Left colon (tissue), 2 donors: ENCODE measurements around the gene NAALADL2. TPM values are rescaled to one million over a fixed set of nuclear protein-coding genes. Genes with fewer than 3 reads are reported as not detected.
"Not testable (repeated sequence)": the region's sequence is repeated elsewhere in the genome, so short reads cannot be mapped to it uniquely, and the experiment has no call there.

Source experiments
- ATAC-seq: fragments of 200-7000 bp; cut with Tn5 transposase; one replicate; pipeline ENCODE4 v1.9.1; 2020; ENCODE audit warnings: mild to moderate bottlenecking, moderate library complexity
- DNase-seq, 2 donors: peaks; one replicate each; pipeline ENCODE4 v3.0.0-alpha.2; 2020
- intact Hi-C, 2 donors: fragments of 100-400 bp; cut with DNase I in 1 of 2; cut with micrococcal nuclease in 1 of 2; formaldehyde crosslinking; loops; one replicate each; pipeline versions ENCODE4 v1.11.2 to v1.14.0; 2022; cut with DNase I, micrococcal nuclease
- total RNA-seq, 2 donors: library from RNA; stranded (reverse); fragmentation: NEBNext Ultra II Directional; extraction: Animal tissue kit (Norgen Biotek cat#: 25700); gene quantifications; one replicate each; pipeline ENCODE4 v1.2.1, GENCODE V29; 2021
- donor health status: DM: no; HTN: no; CAD: no.
- donor health status: DM: yes; HTN: yes; CAD: no.

Gene NAALADL2
- total RNA-seq, 2 donors from 2014 or later, result 20.7 to 21.1 TPM

DNA sequence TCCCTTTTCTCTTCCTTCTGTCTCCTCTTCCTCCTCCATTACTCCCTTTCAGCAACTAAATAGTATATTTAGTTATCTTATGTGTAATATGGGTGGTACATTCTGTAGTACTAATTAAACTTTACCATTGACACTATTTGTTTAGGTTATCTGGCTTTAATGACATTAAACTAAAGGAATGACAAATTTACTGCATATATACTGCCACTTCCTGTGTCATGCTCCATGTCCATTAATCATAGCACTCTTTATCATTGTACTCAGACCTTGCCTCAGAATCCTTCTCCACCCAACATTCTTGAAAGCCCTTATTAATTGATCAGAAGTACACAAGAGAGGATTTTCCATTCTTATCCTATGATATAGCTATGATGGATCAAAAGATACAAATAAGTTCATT lies 244.2 kb downstream of the NAALADL2 start:
- intact Hi-C loops, result no loop called here
- ATAC-seq (no peak), DNase-seq (no peak)

DNA sequence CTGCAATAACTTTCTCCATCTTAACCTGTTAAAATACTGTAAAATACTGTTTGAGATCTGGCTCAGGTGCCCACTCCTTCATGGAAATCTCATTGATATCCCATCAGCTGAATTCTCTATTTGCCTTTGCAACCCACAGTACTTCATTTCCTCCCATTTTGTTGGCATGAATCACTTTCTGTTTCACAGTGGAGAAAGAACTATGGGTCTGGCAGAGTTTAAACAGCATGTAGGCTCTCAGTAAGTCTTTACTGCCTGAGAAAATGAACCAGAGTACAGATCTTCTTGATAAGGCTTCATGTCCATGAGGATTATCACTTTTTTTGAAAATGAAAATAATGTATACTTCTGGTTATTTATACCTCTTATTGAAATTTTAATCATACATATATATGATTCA lies 245.9 kb downstream of the NAALADL2 start:
- ATAC-seq, result no peak

DNA sequence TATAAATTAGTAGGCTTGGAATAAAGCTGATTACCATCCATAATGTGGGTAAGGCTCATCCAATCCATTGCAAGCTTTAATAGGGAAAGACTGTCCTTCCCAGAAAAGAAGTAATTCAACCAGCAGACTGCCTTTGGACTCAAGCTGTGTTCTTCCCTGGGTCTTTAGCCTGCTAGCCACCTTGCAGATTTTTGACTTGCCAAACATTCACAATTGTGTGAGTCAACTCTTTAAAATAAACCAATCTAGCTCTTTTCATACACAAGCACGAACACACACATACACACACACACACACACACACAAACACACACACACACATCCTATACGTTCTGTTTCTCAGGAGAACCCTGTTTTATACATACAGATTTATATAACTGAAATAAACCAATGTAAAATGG lies 248.1 kb downstream of the NAALADL2 start:
- DNase-seq (no peak), ATAC-seq (no peak)
- intact Hi-C loops, result no loop called here

More for the DNA sequence above, 245.9 kb downstream of the NAALADL2 start:
- DNase-seq, result no peak
- intact Hi-C loops, result no loop called here

DNA sequence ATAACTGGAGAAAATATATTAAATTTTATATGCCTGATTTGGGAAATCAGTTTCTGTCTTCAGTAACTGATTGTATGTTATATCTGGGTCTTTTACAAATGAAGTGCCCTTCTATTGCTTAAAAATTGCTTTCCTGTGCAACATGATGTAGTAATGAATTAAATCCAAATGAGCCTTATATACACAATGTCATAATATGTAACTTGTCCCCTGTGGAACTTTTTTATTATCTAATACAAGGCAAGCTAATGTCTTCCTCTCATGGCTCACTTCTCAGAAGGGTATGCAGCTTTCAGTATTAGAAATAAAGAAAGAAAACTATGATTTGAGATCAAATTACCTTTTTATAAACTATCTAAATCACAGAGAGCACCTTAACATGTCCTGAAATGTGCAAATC lies 248.9 kb downstream of the NAALADL2 start:
- ATAC-seq, result no peak
- intact Hi-C loops, result no loop called here
- no peak for DNase-seq

DNA sequence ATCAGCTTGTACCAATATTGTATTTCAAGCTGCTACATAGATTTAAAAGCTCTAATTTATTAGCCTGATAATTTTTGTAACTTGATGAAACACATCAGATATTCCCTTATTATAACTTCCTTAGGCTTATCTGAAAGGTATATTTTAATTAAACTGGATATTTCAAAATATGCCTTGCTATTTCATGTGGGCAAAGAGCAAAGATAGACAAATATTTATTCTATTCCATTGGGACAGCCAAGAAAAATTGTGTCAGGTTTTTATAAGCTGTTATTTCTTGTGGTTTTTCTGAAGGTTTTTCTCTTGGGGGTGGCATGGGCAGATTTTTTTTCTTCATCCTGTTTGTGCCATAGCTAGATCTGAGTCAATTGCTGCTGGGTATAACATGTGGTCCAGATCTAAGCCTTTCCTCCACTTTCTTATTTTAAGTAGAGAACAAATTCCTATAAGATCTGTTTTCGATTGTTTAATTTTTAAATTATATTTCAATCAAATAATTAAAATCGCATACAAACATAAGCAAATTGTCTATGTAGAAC lies 249.5 kb downstream of the NAALADL2 start:
- intact Hi-C loops, result no loop called here
- DNase-seq, result no peak
- ATAC-seq, result no peak

DNA sequence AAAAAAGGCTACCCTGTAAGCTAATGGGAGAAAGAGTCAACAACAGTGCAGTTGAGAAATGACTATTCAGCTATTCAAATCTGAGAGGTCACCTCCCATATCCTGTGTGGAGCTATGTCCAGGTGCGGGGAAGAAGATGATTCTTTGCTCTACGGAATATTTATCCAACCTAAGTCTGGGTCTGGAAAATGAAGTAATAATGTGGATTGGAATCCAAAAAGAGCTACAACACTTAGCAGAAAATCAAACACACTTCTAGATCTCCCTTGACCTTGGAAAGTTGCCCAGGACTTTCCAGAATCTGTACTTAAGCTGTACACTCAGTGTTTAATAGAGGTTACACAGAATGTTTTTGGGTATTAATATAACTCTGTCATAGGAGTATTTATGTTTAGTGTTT lies 251.9 kb downstream of the NAALADL2 start:
- ATAC-seq (no peak), DNase-seq (no peak)
- intact Hi-C loops, result no loop called here

DNA sequence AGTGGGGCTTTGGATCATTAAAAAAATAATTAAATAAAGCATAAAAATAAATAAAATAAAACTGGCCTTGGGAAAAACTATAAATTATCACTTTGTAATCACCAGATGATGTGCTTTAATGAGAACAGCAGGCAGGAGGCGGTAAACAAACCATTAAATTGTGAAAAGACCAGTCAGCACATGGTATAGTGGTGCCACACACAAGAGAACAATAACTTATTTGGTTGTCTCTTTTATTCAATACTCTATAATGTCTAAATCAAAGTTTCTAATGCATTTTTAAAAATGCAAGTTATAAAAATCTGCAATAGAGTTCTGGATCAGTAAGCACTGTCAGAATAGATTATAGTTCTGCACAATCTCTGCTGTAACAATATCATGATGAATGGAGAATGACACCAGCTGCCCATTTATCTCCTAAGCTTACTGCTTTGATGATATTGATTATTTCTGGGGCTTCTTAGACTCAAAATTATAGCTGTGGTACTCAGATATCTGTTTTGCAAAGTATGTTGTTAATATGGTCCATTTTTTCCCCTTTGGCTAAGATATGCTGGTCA lies 259.3 kb downstream of the NAALADL2 start:
- intact Hi-C loops, result no loop called here
- no peak for ATAC-seq
- no peak for DNase-seq

DNA sequence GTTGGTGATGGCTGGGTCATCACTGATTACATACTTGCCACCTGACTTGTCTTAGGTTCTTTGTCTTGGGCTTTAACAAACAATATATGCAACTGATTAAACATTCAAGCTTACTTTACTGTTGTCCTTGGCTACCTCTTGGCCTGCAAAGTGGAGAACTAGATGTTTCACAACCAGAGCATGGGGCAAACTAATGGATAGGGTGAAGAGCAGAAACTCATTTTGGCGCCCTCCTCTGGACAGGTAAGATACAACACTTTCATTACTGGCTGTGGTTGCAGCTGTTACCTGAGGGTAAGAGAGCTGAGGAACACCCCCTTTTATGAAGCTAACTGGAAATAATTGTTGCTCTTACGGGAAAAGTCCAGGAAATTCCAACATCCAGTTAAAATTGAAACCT lies 262.1 kb downstream of the NAALADL2 start:
- ATAC-seq, result peak; percentile 64
- DNase-seq, result peak in 1 of 2 donors; percentile 4
- intact Hi-C loops, result no loop called here

DNA sequence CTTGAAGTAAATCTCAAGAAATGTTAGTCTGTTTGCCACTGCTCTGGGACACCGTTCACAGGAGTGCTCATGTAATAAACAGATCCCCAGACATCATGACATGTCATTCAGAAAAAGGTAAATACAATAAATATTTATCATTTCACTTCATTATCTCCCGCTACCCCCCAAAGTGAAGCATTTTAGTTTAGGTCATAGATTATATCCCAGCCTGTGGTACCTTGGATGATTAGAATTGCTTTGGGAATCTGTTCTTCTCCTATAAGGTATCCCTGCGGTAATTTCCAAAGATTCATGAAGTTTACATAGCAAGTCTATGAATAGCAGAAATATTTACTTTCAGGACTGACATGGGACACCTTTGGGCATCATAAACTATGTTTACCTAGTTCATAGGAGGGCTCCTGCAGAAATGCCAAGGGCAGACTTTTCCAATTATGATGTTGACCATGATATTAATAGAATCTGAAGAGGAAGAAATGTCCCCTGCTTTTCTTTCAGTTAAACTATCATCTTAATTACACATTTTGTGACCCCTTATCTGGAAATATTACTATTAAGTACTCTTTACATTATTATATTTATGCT lies 268.0 kb downstream of the NAALADL2 start:
- DNase-seq, result no peak
- no peak for ATAC-seq
- intact Hi-C loops, result no loop called here

DNA sequence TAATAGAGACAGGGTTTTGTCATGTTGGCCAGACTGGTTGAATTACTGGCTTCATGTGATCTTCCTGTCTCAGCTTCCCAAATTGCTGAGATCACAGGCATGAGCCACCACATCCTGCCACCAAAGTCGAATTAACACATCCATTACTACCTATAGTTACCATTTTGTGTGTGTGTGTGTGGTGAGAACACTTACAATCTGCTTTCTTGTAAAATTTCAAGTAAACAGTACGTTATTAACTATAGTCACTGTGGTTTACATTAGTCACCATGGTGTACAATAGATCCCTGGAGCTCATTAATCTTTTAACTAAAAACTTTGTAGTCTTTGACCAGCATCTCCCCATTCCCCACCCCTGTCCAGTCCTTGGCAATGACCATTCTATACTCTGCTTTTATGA lies 270.0 kb downstream of the NAALADL2 start:
- no peak for ATAC-seq
- intact Hi-C loops, result no loop called here

DNA sequence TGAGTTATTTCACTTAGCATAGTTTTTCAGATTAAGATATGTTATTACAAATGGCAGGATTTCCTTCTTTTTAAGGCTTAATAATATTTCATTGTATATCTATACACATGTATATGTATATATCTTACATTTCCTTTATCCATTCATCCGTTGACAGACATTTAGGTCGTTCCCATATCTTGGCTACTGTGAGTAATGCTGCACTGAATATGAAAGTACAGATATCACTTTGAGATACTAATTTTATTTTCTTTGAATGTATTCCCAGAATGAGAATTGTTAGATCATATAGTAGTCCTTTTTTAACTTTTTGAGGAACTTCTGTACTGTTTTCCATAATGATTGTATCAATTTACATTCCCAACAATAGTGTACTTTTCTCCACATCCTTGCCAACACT lies 270.4 kb downstream of the NAALADL2 start:
- intact Hi-C loops, result no loop called here
- ATAC-seq, result no peak
- no peak for DNase-seq

More for the DNA sequence above, 270.0 kb downstream of the NAALADL2 start:
- DNase-seq, result no peak

DNA sequence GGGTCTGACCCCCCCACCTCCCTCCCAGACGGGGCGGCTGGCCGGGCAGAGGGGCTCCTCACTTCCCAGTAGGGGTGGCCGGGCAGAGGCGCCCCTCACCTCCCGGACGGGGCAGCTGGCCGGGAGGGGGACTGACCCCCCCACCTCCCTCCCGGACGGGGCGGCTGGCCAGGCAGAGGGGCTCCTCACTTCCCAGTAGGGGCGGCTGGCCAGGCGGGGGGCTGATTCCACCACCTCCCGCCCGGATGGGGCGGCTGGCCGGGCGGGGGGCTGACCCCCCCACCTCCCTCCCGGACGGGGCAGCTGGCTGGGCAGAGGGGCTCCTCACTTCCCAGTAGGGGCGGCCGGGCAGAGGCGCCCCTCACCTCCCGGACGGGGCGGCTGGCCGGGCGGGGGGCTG lies 272.7 kb downstream of the NAALADL2 start:
- intact Hi-C loops, ATAC-seq, DNase-seq: not testable (repeated sequence)

DNA sequence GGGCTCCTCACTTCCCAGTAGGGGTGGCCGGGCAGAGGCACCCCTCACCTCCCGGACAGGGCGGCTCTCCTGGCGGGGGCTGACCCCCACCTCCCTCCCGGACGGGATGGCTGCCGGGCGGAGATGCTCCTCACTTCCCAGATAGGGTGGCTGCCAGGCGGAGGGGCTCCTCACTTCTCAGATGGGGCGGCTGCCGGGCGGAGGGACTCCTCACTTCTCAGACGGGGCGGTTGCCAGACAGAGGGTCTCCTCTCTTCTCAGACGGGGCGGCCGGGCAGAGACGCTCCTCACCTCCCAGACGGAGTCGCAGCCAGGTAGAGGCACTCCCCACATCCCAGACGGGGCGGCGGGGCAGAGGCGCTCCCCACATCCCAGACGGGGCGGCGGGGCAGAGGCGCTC lies 273.6 kb downstream of the NAALADL2 start:
- ATAC-seq, DNase-seq, intact Hi-C loops: not testable (repeated sequence)

DNA sequence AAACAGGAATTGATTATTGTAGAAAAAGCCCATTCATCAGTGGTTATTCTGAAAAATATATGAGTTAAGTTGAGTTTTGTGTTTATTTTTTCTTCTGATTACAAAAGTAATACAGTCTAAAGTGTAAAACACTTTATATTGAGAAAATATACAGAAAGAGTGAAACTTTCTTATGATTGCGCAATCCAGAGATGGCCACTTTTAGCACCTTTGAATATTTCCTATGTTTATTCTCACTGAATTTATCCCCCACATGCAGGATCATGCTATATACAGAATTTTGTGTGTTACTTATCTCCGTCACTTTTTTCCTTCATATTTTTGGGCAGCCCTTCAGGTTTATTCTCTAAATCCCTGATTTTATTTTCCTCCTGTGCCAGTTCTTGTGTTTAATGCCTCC lies 285.2 kb downstream of the NAALADL2 start:
- intact Hi-C loops, result no loop called here
- ATAC-seq (no peak), DNase-seq (no peak)

DNA sequence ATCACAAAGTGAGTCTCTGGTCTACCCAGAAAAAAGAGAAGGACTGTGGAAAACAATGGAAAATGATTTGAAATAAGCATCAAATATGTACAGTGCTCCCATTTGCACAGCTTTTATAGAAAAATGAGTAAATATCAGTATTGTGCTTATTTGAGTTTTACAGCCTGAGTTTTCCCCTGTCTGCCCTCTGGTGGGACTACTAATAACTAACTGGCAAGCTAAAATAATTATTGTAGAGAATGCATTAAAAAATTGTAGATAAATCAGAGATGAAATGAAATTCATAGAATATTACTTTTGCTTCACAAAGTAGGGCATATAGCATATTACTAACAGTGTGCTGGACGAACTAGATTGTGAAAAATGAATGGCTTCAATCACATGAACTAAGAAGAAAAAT lies 287.1 kb downstream of the NAALADL2 start:
- intact Hi-C loops, result no loop called here
- ATAC-seq (no peak), DNase-seq (no peak)

DNA sequence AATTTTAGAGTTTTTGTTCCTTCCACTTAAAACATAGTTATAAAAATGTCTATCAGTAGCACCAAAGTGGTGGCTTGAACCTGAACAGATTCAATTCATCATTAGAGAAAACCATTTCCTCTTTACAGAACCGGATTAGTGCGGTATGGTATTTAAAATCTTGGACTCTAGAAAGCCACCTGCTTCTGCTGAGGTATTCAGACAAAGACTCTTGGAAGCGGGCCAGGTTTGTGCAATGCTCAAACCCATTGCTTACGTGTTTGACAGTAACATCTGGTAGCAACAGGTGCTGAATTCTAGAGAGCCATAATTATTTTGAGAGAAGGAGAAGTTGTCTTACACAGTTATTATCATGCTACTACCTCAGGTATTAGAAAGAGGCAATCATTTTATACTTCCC lies 290.5 kb downstream of the NAALADL2 start:
- ATAC-seq (peak; percentile 78), DNase-seq (peak; percentile 72 to 75)
- intact Hi-C loops, result no loop called here

DNA sequence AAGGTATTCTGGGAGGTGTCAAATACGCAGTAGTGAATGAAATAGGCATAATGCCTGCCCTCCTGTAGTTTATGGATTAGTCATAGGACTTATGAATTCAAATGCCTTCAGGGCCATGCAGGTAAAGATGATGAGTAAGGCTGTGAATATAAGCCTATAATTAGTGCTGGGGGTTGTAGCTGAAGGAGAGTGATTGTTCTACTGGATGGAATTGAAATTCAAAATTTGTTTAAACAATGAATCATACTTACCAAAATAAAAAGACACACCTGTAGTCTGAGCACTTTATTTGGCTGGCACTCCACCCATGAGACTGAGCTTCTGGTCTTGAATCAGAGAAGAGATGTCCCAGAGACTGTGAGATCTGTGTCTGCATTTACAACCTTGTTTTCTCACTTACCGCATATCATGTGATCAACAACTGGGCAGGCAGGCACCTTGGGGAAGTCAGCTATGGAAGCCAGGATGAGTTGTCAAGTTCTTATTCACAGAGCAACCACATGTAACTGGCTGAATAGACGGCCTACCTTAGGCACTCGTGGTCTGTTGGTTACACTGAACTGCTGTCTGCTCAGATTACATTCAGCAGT lies 291.8 kb downstream of the NAALADL2 start:
- peak in 1 of 2 donors; percentile 29 for DNase-seq
- intact Hi-C loops, result no loop called here
- ATAC-seq, result peak; percentile 73

DNA sequence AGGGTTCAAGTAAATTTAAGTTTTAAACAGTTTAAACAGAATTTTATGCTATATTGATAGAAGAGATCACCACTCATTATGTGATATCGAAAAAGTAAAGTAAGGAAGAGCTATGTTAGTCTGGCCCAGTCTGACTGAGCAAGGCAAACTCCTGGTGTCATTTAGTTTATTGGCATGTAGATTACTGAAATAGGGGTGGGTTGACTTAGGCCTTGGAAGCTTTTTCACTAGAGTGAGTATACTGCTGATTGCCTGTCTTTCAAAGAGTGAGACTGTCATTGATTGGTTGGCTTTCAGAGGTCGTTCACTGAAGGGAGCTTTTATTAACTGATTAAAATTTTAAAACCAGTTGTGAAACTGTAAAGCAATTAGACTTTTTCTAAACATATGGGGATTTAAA lies 294.5 kb downstream of the NAALADL2 start:
- ATAC-seq (peak; percentile 52), DNase-seq (no peak)
- intact Hi-C loops, result no loop called here

DNA sequence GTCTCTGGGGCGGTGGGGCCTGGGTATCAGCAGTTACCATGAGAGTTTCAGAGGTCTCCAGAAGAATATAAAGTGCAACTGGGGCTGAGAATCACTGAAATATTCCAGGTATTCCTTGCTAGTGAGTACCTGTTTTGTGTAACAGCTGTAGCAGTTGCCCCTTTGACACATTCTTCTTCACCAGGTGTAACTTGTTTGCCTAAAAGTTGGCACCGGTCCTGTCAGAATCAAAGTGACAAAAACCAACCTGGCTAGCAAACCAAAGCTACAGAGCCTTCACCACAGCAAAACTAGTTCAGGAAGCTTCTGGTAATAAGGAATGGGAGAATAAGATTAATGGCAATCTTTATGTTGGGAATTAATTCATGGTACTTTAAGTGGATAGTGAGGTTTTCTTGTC lies 296.0 kb downstream of the NAALADL2 start:
- DNase-seq (no peak), ATAC-seq (no peak)
- intact Hi-C loops, result no loop called here

DNA sequence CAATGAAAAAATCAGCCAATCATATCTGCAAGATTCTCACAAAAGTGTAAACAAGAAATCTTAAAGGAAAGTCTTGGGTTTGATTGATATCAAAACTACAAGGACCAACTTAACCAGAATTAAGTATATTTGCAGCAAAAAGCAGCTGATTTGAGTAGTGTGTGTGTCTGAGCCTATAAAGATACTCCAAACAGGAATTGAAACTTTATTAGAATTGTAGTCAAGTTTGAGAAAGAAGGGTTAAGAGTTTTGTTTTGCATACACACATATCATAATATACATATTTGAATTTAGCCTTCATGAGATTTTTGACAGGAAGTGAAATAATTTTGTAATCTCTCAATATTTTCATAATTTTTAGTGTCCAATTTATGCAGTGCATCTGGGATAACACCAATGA lies 300.1 kb downstream of the NAALADL2 start:
- no peak for DNase-seq
- no peak for ATAC-seq
- intact Hi-C loops, result no loop called here
